Activated CD8-positive, alpha-beta memory T cell treated with anti-CD3 and anti-CD28 coated beads for 1 hour (primary cell): ENCODE results near the gene MRPL12.
"Not testable (repeated sequence)": the region's sequence is repeated elsewhere in the genome, so short reads cannot be mapped to it uniquely, and the experiment has no call there.

Experiments
- DNase-seq, 2 donors: peaks; one replicate each; pipeline ENCODE4 v3.0.0-alpha.2; 2020; ENCODE audit warnings: low read depth in 1 of 2; ENCODE audit errors: extremely low read depth in 1 of 2

Gene MRPL12

DNA sequence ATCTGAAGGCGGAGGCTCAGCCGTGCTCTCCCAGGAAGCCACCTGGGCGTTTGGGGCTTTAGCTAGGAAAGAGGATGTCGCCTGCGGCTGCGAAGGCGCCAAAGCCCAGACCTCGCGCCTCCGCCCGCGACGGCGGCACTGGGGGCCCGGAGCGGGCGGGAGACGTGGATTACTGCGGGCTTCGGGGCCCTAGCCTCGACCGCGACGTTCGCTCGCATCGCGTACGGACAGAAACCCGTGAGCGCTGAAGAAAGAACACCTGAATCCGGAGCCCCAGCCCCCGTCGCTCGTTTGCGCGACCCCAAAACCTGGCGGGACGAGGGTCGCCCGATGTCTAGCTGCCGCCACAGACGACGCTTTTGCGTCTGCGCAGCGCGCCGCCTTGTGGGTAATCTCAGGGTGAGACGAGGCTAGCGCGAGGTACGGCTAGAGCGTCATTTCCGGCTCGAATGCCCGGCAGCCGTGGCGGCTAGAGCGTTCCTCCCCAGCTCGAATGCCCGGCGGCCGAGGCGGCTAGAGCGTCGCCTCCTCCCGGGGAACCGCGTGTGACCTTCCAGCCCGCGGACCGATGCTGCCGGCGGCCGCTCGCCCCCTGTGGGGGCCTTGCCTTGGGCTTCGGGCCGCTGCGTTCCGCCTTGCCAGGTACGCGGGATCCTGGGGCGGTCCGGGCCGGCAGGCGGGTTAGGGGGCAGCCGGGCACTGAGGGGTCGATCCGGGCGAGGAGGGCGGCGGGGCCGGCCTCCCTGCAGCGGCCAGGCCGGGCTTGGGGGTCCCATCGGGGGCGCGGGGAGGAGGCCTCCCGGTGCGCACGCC is at the start of gene MRPL12:
TSS of gene MRPL12 (plus strand) at position 434 of the 813 bp plus-strand sequence. CDS start at position 569, 135 bp downstream.
- DNase-seq: peak; percentile 71 to 82

DNA sequence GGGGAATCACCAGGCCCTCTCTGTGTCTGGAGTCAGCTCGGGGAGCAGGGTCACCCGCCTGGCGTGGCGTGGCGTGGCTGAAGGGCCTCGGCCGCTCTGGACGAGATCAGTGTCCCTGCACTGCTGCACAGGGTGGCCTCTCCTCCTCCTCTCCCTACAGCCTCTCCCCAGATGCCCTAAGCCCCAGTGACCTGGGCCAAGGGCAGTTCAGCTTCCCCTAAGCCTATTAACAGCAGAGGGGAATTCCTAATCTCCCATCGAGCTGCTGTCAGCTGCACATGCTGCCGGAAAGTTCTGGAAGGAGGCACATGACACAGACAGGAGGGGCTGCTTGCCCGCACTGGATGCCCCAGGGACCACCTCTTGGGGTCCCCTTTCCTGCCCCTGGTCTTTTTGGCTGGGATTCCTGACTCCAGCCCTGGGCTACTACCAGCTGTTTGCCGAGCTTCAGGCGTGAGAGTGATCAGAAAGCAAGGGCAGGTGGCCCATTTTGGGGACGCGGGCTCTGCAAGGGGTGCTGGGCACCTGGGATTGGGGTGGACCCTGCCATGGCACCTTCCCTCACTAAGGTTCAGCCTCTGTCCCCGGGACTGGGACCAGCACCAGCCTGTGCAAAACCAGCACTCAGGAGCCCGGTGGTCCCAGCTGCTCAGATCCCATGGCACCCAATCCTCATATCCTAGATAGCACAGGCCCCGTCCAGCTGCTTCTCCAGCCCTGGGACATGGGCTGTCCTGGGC is 47.6 kb upstream of the MRPL12 start:
- DNase-seq: no peak

DNA sequence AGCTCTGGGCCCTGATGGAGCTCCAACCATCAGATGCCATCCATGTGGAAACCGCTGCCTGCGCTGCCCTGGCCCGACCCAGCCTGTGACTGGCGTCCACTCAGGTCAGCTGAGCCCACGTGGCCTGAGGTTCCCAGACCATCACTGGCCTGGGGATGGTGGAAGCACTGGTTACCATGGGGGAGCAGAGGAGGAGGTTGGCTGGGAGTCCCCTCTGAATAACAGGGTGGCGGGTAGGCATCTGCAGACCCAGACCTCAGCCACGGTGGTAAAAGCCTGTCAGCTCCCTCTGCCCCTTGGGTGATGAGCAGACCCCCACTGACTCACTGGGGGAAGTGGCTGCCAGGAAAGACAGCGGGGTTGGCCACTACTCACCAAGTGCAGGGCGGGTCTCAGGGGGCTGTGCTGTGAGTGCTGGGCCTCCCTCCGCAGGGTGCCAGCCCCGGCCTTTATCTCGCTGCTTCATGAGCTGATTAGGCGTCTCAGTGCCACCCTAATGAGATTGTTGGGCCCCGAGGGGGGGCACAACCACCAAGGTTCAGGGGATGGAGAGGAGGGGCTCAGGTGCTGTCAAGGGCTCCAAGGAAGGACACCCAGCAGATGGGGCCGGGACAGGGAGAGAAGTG is 46.9 kb upstream of the MRPL12 start, which contains the start of gene PDE6G:
TSS of gene PDE6G (minus strand) at position 425 of the 626 bp plus-strand sequence. CDS start 3,237 bp downstream, outside the sequence.
- no peak for DNase-seq

DNA sequence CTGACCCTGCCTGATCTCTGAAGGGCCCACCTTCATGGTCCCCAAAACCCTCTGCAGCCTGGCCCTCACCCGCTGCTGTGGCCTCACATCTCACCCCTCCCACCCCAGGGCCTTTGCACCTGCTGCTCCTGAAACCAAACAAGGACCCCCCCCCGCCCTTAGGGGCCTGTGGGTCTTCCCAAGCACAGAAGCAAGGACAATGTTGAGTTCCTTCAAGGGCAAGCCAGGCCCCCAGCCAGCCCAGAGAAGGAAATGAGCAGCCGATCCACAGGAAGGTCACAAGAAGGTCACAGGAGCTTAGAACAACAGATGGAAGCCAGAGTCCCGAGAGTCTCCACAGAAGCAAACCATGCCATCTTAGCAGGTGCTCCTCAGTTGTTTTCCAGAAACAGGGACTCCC is 46.3 kb upstream of the MRPL12 start:
- DNase-seq: no peak

DNA sequence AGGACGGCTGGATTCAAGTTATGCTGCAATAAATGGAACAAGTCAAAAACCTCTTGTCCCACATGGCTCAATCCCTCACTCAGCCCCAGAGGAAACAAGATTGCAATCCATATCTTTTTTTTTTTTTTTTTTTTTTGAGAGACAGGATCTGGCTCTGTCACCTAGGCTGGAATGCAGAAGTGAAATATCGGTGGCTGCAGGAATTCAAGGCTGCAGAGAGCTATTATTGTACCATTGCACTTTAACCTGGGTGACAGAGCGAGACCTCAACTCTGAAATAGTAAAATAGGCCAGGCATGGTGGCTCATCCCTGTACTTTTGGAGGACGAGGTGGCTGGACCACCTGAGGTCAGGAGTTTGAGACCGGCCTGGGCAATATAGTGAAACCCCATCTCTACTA is 44.1 kb upstream of the MRPL12 start:
- DNase-seq: no peak

DNA sequence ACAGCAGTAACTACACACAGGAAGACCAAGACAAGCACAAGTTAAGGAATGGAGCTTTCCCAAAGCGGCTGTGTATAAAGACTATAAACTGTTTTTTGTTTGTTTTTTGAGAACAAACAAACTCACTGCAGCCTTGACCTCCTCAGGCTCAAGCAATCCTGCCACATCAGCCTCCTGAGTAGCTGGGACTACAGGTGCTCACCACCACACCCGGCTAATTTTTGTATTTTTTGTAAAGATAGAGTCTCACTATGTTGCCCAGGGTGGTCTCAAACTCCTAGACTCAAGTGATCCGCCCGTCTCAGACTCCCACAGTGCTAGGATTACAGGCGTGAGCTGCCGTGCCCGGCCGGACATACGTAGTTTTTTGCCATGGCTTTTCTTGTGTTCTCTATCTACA is 42.7 kb upstream of the MRPL12 start:
- no peak for DNase-seq

DNA sequence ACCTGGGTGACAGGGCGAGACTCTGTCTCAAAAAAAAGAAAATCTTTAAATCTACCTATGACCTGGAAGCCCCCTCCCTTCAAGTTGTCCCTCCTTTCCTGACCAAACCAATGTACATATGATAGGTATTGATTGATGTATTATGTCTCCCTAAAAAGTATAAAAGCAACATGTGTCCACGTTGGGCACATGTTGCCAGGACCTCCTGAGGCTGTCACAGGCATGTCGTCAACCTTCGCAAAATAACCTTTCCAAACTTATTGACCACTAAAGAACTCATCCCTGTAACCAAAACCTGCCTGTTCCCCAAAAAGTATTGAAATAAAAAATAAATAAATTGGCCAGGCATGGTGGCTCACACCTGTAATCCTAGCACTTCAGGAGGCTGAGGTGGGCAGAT is 41.2 kb upstream of the MRPL12 start:
- DNase-seq: no peak

DNA sequence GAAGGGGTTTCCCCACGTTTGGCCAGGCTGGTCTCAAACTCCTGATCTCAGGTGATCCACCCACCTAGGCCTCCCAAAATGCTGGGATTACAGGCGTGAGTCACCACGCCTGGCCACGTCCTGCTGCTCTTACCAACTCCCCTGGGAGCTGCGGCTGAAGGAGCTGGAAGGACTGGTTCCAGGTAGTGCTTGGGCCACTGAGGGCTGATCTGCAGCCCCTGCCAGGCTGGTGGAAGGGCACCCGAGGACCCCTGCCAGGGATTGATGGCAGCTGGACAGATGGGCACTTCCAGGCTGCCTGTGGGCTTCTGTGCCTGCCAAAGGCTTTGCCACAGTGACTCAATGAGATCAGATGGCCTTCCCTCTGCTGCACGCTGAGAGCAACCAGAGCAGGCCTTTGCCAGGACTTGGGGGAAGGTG is 39.1 kb upstream of the MRPL12 start:
- DNase-seq: no peak

DNA sequence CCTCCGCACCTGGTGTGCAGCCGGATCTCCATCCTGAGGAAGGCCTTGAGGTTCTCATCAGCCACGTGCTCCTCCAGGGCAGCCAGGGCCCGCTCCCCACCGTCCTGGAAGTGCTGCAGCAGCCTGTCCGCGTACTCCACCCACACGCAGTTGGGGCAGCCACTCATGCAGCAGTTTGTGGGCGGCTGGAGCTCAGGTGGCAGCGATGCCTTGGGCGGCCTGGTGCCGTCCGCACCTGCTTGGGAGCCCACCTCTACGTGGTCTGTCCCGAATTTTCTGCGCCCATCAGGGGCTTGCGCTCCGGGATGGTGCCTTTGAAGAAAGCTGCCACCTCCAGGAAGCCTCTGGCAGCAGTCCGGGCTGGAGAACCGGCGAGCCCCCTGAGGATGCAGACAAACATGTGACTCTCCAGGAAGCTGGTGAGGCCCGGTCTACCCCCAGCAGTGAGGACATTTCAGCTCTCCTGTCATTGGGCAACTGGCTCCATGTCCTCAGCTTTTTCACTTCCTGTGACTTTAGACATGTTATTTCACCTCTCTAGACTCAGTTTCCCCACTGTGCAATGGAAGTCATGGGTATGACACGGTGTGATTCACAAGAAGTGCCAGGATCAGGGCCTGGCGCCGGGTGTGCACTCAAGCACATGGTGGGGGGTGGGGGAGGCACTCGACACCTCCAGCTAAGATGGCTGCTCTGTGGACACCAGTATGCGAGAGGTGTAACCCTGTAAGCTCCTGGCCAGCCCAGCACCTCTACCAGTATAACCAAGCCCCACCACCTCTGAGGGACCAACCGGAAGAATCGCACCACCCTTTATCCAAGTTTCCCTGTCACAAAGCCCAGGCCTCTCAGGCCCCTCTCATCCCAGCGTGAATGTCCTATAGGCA is 37.7 kb upstream of the MRPL12 start:
- no peak for DNase-seq

DNA sequence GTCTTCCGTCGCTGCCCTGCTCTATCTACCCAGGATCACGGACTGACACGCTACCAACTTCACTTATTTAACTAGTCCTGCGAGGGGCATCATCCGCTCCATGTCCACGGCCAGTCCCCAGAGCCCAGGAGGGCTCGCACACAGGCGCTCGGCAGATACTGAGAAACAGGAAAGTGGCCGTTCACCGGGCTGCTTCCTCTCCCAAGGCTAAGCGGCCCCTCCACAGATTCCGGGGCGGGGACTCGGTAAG is 37.1 kb upstream of the MRPL12 start:
- no peak for DNase-seq

DNA sequence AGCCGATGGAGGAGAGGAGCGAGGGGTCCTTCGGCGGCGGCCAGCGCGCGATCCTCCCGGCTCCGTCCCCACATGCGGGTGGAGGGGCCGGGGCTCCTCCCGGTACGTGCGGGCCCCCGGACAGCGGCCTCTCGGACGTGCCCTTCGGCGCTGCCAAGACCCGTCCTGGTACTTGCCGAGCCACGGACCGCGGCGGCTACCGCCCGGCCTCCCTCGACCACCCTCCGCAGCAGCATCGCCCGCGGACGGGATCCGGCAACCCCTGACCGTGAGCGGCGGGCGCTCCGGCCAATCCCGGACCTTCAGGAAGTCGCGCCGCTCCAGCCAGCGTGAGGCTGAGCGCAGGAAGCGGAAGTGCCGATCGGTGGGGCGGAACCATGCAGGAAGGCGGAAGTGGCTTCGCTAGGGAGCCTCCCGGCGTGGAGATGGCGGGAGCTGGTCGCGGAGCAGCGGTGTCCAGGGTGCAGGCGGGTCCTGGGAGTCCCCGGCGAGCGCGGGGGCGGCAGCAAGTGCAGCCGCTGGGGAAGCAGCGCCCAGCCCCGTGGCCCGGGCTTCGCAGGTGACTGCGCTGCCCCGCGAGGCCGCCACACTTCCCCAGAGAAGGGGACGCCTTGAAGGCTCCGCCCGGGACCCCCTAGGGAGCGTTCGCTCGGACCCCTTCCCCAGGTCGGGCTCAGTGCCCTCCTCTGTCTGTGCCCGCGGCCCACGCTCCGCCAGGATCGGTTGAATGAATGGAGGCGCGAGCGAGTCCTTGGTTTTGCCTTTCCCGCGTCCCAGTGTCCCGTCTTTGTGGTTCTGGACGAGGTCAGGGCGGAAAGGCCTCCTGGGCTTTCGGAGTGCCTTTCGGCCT is 36.6 kb upstream of the MRPL12 start, which contains the start of the genes CCDC137 and OXLD1:
TSS of gene CCDC137 (plus strand) at position 396 of the 850 bp plus-strand sequence. CDS start at position 426, 30 bp downstream.
TSS of gene OXLD1 (minus strand) at position 264 of the 850 bp plus-strand sequence. CDS start at position 236, 28 bp downstream.
- DNase-seq: peak; percentile 81 to 86

DNA sequence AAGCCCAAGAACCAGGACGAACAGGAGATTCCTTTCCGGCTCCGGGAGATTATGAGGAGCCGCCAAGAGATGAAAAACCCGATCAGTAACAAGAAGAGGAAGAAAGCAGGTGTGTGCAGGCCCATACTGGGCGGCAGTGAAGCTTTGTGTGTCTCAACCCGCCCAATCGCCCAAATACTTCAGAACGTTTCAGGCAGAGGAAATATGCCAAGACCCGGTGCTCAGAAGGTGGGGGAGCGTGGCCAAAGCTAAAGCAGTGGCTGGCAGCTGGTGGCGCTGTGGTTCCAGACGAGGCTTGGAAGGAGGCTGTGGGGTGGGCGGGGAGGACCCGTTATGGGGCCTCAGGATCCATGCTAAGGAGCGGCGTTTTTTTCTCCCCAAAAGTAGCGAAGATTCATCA is 35.4 kb upstream of the MRPL12 start:
- no peak for DNase-seq

DNA sequence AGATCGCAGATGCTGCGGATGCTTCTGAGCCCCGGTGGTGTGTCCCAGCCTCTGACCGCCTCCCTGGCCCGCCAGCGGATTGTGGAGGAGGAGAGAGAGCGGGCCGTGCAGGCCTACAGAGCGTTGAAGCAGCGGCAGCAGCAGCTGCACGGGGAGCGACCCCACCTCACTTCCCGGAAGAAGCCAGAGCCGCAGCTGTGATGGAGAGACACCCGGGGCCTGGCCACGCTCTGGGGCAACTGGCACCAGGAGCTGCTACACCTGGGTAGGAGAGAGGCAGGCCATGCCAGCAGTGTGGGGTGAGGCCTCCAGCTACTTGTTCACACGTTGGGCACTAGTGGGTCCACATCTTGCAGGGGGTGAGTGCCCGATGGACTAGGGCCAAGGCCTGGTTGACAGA is 30.7 kb upstream of the MRPL12 start:
- DNase-seq: no peak

DNA sequence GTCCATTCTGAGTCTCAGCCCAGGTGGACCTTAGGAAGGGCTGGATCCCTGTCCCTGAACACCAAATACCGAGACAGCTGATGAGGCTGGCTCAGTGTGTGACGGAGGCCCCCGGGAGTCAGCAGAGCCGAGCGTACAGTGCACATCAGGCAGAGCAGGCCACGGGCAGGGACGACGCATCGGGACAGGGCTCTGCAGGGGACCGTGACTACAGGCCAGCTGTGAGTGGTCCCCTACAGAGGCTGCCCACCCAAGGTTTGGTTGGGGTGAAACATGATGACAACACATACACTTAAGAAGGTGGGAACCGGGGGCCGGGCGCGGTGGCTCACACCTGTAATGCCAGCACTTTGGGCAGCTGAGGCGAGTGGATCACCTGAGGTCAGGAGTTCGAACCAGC is 30.2 kb upstream of the MRPL12 start:
- DNase-seq: no peak

DNA sequence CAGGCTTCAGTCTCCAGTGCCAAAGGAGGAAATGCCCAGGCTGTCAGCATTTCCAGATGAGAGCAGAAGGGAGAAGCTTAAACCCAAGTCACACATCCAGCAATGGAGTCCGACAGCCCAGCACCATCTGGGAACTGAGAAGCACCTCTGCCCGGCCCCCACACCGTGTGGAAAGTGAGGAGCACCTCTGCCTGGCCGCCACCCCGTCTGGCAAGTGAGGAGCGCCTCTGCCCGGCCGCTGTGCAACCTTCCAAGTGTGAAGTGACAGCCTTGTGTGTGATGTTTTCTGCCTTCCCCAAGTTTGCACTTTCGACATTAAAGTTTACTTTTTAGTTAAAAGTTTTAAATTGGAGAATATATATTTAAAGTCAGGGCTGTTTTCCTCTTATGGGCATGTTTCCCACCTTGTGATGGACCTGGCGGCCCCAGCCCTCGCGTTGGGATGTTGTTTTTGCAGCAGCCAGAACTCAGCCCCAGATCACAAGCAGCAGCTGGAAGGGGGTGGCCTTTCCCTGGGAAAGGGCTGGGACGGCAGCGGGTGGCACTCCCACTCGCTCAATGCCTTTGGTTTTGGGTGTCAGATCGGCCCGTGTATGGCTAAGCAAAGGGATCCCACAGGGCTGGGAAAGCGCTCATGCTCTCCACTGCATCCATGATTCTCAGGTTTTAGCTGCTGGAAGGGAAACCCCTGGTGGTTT is 29.5 kb upstream of the MRPL12 start:
- DNase-seq: no peak

DNA sequence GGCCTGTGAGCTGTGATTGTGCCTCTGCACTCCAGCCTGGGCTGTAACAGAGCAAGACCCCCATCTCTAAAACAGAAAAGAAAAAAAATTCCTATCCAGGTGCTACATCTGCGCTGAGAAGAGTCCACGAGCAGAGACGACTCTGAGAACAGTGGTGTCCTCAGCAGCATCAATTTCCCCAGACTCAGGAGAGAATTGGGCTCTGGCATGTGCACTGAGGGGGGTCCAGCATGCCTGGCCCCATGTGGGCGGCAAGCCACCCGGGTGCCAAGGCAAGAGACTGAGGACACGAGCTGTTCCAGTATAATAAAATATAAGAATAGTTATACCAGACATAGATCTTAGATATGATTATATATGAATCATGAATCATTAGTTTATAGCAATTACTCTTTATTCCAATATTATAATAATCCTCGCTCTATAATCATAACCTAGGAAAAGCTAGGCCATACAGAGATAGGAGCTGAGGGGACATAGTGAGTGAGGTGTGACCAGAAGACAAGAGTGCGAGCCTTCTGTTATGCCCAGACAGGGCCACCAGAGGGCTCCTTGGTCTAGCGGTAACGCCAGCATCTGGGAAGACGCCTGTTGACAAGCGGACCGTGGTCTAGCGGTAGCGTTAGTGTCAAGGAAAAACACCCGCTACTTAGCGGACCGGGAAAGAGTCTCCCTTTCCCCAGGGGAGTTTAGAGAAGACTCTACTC is 27.5 kb upstream of the MRPL12 start:
- not testable (repeated sequence) for DNase-seq

DNA sequence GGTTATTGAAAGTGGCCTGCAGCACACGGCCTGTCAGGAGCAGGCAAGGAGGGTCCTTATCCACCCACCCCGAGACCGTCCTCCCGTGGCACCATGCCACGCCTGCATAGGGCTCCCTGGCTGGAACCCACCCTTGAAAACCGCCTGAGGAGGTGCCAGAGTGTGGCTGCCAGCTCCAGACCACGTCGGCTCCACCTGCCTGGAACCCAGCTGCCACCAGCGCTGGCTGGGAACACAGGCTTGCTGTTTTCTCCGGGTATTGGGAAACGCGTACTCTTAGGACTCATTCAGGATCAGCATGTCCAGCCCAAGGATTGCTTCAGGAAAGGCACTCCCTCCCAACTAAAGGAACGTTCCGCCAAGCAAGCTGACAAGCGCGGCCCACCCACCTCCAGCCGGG is 26.3 kb upstream of the MRPL12 start:
- no peak for DNase-seq

DNA sequence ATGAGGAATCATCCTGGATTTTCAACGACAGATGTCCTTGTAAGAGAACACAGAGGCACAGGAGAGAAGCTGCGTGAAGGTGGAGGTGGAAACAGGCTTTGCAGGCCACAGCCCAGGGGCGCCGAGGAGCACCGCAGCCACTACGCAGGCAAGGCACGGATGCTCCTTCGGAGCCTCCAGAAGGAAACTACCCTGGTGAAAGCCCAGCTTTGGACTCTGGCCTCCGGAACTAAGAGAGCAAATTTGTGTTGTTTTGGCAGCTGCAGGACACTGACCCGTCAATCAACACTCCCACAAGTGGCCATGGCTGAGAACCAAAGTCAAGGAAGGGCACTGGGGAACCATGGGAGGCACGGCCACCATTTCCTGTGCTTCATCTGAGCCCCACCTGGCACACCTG is 23.0 kb upstream of the MRPL12 start:
- no peak for DNase-seq

DNA sequence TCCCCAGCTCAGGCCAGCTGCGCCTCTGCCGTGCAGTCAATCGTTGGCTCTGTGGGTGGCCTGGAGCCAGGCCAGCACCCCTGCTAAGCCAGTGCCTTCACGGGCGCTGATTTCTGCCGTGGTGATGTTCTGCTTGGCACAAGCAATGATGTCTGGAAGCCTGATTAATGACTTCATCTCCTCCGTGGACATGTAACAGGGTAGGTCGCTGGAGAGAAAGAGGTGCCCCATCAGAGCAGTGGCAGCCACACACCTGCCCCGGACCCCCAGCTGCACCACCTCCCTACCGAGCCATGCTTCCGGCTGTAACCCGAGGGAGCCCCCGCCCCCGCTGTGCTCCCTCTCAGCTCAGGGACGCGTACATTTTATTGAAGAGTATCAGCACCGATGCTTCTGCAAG is 21.5 kb upstream of the MRPL12 start:
- DNase-seq: no peak
